ENCODE results near the gene LIN37.

DNA sequence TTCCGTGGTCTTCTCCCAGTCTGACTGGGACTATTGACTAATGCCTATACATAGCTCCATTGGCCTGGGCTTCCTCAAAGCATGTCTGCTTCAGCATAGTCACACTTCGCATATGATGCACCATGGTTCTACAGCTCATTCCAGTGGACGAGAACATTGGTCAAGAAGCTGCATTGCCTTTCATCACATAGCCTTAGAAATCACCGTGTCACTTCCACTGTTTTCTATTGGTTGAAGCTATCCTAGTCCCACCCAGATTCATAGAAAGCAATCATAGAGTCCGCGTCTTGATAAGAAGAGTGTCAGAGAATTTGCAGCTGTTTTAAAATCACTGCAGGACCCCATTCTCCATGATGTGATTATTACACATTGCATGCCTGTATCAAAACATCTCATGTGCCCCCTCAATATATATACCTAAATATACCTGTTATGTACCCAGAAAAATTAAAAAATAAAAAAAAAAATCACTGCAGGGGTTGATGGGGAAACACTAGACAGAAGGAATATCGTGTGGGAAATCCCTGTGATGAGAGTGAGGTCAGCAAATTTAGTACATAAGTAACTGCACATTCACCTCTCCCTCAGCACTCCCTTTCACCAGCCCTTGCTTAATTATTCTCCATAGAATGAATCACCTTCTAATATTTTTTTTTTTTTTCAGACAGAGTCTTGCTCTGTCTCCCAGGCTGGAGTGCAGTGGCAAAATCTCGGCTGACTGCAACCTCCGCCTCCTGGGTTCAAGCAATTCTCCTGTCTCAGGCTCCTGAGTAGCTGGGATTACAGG lies 24.8 kb downstream of the LIN37 start:
- TF ChIP-seq NFRKB (IDR thresholded peaks at IDR 0.05; ENCODE audit: low read depth) (no peak), EHMT2 (IDR thresholded peaks at IDR 0.05) (no peak), C11orf30 (IDR thresholded peaks at IDR 0.05; ENCODE audit: low read depth) (no peak)
- TF ChIP-seq, protein P1, sequence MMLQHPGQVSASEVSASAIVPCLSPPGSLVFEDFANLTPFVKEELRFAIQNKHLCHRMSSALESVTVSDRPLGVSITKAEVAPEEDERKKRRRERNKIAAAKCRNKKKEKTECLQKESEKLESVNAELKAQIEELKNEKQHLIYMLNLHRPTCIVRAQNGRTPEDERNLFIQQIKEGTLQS (IDR thresholded peaks at IDR 0.05), result no peak
- TF ChIP-seq, protein P1 (CRISPR knock-in tag; conservative IDR thresholded peaks at IDR 0.05), result no peak
- TF ChIP-seq, protein P2, sequence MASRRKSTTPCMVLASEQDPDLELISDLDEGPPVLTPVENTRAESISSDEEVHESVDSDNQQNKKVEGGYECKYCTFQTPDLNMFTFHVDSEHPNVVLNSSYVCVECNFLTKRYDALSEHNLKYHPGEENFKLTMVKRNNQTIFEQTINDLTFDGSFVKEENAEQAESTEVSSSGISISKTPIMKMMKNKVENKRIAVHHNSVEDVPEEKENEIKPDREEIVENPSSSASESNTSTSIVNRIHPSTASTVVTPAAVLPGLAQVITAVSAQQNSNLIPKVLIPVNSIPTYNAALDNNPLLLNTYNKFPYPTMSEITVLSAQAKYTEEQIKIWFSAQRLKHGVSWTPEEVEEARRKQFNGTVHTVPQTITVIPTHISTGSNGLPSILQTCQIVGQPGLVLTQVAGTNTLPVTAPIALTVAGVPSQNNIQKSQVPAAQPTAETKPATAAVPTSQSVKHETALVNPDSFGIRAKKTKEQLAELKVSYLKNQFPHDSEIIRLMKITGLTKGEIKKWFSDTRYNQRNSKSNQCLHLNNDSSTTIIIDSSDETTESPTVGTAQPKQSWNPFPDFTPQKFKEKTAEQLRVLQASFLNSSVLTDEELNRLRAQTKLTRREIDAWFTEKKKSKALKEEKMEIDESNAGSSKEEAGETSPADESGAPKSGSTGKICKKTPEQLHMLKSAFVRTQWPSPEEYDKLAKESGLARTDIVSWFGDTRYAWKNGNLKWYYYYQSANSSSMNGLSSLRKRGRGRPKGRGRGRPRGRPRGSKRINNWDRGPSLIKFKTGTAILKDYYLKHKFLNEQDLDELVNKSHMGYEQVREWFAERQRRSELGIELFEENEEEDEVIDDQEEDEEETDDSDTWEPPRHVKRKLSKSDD (conservative IDR thresholded peaks at IDR 0.05; ENCODE audit: low read length), result no peak

All from K562 (cell line).